AG08396 (cell line): ENCODE results near the gene TFF3.

Source experiments
- DNase-seq: peaks from one replicate; pipeline ENCODE4 v3.0.0; 2012; ENCODE audit warnings: low spot score, mixed read lengths

Gene TFF3

DNA sequence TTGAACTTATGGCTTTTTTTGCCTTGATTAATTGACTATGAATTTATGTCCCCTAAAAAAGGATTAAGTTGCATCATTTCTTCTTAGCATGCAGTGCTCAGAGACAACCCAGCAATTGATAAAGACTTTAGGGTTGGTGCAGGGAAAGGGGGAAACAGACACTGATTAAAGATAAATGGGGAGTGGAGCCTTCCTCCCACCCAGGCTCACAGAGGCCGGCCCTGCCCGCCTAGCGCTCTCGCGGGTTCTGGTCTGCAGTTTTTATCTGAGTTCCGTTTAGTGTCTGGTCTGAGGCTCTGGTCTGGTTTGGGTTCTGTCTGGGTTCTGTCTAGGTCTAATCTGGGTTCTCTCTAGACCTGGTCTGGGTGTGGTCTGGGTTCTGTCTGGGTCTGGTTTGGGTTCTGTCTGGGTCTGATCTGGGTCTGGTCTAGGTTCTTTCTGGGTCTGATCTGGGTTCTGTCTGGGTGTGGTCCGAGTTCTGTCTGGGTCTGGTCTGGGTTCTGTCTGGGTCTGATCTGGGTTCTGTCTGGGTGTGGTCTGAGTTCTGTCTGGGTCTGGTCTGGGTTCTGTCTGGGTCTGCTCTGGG, 48.1 kb downstream of the TFF3 start:
- no peak for DNase-seq

DNA sequence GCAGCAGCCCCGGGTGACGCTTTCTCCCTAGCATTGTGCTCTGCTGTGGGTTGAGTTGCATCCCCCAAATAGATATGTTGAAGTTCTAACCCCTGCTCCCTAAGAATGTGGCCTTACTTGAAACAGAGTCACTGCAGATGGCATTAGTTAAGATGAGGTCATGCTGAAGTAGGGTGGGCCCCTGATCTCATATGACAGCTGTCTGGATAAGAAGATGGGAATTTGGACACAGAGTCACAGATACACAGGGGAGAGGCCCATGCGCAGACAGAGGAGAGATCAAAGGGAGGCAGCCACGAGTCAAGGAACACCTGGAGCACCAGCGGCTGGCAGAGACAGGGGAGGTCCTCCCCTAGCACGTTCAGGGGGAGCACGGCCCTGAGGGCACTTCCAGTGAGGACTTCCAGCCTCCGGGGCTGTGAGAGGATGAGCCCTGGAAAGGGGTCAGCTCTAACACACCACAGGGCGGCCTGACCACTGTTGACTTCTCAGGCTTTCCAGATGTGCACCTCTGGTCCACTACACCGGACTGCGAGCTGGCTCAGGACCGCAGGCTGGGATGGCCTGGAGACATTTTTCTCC, 49.9 kb downstream of the TFF3 start:
- DNase-seq, result no peak

DNA sequence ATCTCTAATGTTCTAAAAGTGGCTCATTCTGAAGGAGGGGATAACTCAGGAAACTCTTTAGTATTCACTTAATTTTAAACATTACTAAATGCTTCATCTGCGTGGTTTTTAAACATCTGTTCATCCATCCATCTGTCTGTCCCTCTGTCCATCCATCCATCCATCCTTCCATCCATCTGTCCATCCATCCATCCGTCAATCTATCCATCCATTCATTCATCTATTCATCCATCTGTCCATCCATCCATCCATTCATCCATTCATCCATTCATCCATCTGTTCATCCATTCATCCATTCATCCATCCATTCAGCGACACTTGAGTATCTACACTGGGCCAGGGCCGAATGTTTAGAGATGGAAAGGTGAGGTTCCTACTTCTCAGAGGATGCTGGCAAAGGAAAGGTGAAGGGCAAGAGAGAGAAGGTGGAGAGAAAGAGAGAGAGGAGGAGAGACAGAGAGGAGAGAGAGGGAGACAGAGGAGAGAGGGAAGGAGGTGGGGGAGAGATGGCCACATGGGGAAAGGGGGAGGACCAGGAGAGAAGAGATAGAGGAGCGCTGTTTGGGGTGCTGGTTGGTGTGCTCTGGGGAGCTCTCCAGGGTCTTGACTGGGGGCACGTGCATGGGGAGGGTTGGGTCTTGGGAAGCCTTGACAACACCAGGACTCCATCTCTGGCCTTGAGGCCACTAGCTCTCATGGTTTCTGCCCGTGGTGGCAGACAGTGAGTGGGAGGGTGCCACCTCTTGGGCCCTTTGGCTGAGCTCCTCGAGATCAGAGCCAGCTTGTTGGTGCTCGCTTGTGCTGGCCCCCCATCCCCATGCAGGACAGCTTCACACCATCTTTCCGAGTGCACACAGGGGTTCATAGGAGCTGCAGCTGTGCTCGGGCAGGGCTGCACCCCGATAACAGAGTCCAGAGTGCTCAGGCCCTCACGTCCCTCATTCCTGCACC, 50.7 kb downstream of the TFF3 start:
- no peak for DNase-seq

DNA sequence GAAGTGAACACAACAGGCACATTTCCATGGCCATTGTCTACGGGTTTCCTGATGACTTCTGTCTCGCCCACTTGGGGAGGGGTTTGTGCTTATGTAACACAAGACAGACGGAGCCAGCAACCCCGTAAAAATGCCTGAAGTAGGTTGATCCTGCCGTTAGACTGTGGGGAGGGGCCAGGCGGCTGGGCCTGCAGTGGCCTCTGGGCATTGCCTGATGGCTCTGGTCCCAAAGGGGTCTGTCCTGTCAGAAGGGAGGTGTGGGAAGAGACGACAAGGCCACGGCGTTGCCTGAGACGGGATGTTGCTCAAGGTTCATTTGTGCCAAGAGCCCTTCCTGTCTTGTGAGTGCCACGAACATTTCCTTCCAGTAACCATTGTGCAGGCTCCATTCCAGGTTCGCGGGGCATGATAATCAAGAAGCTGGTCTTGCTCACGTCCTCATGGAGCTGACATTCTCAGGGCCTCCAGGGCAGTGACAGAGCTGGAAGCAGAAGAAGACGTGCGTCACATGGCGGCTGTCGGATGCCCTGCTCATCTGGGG, 51.5 kb downstream of the TFF3 start:
- DNase-seq, result no peak

DNA sequence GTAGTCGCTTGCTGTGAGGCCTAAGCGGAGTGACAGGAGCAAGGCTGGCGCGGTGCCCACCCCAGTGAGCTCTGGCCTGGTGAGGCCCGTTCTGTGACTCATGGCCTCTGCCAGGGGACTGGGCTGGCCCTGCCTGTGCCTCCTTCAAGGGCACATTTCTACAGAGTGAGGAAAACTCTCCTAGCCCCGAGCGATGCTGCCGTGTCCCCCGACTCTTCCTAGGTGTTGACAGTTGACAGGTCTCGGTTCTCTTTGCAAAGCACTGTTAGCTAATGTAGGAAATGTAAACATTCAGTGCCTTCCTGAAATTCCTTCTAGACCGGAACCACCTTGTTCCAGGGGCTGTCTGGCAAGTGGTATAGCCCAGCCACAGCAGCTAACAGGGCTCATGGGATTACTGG, 52.4 kb downstream of the TFF3 start:
- DNase-seq, result no peak

DNA sequence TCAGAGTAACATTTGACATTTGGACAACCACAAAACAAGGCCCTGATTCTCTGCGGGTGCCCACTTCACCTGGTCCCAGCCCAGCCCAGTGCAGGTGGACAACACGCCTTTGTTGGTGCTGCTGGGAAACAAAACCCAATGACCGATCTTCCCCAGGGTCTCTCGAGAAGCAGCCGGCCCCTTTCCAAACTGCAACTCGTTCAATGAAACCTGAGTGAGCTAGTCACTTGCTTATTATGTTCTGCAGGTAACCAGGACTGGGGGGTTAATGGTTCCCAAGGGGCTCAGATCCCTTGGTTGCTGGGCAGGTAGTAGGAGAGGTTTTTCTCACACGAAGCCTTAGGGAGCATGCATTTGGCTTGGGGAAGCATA, 53.4 kb downstream of the TFF3 start:
- DNase-seq, result no peak
